ENCODE data around the gene MRPS6.

The MRPS6 gene

DNA sequence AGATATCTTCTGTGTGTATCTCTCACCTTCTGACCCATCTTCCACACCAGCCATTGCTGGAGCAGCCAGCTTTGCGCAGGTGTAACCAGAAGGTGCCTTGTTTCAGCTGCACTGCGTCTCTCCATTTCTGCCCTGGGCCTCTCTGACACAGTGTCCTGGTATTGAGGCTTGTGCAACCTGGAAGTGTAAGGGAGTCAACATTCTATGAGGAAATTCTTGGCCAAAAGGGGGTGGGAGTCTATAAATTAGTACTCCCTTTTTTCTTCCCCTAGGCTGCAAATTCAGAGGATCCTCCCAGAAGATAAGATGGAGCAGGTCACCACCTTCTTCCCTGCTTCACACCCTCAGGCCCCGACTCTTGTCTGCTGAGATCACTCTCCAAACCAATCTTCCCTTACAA is 109.1 kb downstream of the MRPS6 start:
- DNase-seq: no peak

DNA sequence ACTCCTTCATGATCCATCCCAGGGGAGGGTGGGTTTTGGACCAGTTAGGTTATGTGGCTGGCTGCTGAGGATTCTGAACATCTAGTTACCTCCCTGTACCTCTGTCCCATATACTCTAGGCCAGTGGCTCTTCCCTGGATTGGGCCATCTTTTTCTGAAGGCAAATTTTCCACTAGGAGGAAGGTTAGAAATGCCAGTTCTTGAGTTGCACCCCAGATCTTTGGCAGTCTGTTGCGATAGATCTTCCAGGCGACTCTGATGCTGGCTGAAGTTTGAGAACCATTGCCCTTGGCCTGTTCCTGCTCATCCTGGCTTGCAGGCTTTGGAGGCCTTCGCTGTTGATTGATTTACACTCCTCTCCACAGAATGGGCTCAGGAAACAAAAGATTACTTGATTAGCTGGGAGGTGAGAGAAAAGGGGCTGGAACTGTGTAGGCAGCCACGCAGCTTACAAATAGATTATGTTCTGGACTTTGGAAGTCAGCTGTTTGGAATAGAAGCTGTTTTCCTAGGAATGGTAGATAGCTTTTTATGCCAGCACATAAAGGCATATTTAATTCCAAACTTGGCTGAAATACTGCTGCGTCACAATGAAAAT is 110.1 kb downstream of the MRPS6 start:
- no peak for DNase-seq

DNA sequence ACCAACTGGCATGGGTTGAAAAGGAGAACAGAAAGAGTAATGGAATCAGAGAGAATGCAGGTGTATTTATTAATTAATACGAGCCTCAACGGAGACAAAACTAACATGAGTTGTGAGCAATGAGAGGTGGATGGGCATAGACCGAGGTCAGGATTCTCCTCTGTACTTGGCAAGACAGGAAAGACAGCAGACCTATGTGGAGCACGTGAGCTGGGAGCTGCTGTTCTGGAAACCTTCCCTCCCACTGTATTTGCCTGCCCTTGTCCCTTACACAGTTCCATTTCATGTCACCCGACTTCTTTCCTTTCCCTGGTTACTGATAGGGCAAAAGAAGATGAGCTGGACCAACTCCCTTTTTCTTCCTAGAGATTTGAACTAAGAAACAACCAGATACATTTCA is 110.9 kb downstream of the MRPS6 start:
- DNase-seq: no peak

DNA sequence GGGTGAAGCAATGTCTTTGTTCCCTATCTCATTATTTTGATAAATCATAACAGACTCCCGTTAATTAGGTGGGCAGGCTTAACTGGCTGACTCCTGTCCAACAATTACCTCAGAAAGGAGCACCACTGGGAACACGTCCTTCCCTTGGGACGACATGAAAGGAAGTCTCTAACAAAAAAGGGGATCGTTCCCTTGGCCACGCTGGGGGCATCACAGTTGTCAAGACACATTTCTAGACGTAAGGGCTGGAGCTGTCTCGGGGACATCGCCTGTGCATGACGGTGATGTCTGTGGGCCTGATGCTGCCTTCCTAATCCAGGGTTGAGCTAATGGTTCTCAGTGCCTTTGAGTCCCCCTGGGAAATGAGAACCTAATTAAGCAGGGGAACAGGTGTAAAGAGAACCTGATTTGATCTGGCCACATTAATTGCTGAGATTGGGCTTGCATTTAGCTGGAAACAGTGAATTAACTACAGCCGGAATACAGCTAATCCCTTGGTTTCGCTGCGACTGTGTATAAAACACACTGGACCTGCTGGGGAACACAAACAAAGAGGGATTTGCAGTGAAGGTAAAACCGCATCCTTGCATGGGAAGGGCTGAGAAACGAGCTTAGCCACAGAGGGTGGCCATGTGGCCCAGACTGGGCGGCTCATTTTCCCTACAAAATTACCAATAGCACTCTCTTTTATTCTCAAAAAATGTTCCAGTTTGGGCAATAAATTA is 111.8 kb downstream of the MRPS6 start:
- DNase-seq: no peak

DNA sequence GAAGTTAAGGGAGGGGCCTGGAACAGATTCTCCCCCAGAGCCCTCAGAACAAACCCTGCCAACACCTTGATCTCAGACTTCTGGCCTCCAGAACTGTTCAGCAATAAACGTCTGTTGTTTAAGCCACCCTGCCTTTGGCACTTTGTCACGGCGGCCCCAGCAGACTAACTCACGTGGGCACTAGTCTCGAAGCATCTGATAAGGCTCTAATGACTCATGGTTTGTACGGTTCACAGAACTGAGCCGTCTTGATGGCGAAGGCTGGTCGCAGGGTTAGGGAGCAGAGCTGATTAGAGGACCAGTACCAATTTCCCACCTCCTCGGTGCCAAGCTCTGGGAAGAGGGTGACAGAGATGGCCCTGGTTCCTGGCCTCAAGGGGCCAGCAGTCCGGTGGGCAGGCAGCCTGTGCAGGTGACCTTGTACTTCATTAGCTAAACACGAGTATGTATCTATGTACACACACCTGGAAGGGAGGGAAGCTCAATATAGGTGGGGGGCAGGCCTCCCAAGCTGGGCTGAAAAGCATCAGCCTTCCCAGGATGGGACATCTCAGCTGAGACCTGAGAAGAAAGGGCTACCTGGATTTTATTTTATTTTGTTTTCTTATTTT is 112.8 kb downstream of the MRPS6 start:
- DNase-seq: no peak

DNA sequence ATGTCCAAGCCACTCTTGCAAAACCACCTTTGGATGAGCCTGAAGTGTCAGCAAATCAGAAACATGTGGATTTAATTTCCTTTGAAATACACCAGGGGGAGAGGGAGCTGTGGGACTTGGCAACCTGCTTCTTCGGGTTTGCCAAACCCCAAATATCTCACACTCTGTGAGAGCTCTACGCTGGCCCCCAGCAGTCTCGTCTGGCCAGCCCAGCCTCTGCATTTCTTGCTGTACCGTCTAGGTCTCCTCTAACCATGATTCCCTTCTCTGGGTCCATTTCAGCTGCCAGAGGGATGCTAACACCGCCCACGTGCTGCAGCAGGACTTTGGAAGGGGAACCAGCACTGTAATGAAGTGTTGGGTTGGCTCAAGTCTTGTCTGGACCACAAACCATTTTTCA is 114.6 kb downstream of the MRPS6 start:
- no peak for DNase-seq

DNA sequence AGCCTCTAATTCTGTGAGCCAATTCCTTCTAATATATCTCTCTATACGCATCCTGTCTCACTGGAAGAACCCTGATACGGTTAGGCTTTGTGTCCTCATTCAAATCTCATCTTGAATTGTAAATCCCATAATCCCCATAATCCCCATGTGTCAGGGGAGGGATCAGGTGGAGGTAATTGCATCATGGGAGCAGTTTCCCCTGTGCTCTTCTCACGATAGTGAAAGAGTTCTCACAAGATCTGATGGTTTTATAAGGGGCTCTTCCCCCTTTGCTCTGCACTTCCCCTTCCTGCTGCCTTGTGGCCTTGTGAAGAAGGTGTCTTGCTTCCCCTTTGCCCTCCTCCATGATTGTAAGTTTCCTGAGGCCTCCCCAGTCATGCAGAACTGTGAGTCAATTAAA is 116.1 kb downstream of the MRPS6 start:
- no peak for DNase-seq

DNA sequence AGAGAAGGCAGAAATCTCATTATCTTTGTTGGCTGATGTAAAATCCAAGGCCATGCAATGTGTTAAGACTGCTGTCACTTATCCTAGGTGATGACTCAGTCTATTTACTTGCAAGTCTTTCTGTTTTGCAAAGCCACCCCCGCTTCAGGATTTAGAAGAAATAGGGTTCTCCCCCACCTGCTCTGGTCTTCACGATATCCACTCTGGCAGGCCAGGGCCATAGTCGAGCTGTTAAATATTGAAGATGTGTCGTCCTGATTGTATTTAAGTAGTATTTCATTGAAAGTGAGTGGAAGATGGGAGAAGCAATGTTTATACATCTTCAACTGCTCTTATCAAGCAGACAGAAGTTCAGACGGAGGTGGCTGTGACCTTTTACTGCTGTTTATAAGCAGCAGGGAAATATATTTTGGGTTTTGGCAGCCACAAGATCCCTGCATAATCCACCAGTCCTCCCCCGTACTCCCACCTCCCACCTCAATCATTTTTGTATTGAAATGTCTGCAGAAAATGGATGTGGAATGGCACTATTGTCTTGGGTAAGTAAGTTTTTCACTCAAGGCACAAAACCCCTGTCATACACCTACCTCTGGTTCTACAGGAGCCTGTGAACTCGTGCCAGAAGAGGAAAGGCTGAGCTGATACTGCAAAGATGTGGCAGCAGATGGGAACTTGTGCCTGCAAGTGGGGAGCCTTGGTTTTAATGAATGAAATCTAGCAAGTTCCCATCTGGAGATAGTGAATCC is 117.4 kb downstream of the MRPS6 start:
- DNase-seq: no peak

DNA sequence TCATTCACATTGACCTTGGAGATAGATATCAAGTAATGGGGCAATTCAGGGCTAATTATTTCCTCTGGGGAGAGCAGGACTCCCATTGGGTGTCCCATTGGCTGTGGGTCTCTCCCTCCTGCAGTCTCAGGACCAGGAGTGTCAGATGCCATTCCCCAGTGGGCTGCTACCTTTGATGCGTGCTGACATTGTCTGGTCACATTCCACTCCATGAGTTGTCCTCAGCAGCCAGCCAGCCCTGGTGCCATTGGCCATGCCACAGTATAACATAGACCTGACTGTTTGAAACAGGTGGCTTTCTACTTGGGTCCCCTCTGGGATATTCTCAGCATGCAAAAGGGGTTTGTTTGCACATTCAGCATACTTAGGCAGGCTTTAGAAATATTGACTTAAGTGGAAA is 118.5 kb downstream of the MRPS6 start:
- no peak for DNase-seq
